ENCODE data around the gene TRIP12.
"Not testable (repeated sequence)": the region's sequence is repeated elsewhere in the genome, so short reads cannot be mapped to it uniquely, and the experiment has no call there.

Gene TRIP12

DNA sequence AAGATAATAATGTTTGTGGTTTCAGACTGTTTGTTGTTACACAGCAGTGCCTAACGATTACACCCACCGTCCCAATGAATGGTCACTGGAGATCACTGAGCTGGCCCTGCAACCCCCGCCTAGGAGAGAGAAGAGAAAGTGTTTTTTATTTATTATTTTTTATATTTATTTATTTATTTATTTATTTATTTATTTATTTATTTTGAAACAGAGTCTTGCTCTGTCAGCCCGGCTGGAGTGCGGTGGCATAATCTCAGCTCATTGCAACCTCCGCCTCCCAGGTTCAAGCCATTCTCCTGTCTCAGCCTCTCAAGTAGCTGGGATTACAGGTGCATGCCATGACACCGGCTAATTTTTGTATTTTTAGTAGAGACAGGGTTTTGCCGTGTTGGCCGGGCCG, 164.3 kb downstream of the TRIP12 start:
- not testable (repeated sequence) for DNase-seq

DNA sequence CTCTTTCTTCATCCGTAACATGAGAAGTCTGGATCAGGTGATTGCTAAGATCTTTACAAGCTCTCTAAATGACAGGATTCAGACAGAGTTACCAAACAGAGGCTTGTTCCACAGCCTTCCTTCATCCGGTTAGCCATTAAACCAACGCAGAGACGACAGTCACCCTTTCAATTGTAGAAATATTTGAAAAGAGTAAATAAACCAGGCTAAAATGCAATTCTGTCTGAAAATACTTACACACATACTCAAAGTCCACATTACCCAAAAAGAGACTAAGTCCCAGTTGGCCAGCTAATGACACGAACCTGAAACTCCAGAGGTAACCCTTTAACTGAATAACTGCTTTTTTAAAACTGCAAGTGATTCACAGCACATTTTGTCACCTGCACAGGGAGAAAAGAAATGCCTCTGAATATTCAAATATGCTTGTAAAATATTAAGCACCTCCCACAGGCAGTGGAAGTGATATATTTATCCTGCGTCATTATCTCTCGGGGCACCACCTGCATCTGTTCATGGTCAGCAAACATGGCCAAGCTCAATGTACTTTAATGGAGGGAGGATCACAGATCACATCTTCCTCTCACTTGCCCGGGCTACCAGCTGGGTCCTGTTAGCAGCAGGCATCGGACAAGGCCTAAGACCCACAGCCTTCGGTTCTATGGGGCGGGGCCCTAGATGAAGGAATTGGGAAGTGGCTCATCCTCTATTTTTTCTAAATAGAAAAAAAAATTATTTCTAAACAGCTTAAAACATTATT, 168.7 kb downstream of the TRIP12 start:
- no peak for DNase-seq

DNA sequence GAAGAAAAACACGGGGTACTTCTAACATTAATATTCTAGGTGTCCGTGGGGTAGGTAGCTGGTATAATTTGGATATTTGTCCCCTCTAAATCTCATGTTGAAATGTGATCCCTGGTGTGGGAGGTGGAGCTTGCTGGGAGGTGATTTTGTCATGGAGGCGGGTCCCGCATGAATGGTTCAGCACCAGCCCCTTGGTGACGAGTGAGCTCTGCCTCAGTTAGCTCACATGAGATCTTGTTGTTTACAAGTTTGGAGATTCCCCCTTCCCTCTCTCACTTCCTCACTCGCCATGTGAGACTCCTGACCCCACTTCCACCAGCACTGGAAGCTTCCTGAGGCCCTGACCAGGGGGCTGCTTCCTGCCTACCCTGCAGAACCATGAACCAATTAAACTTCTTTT, 172.0 kb downstream of the TRIP12 start:
- DNase-seq: no peak

GRCh38 chr2:229748950-229749349, 172.9 kb downstream of the TRIP12 start:
- no peak for DNase-seq

DNA sequence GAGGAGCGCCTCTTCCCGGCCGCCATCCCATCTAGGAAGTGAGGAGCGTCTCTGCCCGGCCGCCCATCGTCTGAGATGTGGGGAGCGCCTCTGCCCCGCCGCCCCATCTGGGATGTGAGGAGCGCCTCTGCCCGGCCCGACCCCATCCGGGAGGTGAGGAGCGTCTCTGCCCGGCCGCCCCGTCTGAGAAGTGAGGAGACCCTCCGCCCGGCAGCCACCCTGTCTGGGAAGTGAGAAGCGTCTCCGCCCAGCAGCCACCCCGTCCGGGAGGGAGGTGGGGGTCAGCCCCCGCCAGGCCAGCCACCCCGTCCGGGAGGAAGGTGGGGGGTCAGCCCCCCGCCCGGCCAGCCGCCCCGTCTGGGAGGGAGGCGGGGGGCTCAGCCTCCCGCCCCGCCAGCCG, 179.1 kb downstream of the TRIP12 start:
- DNase-seq: not testable (repeated sequence)

GRCh38 chr2:229740279-229740678, 181.5 kb downstream of the TRIP12 start:
- no peak for DNase-seq

DNA sequence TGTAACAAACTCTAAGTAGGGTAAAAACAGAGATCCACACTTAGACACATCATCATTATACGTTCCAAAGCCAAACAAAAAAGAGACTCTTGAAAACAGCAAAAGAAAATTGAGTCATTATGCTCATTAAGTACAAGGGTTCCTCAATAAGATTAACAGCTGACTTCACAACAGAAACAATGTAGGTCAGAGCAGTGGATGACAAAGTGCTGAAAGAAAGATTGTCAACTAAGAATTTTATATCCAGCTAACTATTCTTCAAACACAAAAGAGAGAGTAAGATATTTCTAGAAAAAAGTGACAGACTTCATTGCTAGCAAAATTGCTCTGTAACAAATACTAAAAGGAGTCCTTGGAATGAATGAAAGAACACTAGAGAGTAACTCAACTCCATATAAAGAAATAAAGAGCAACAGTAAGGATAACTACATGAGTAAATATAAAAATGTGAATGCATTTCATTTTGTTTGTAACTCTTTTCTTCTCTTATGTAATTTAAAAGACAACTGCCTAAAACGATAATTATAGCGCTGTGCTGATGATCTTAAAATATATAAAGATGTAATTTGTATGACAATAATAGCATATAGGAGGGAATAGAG, 183.7 kb downstream of the TRIP12 start:
- DNase-seq: no peak

GRCh38 chr2:229734410-229734809, 187.4 kb downstream of the TRIP12 start:
- DNase-seq: no peak

DNA sequence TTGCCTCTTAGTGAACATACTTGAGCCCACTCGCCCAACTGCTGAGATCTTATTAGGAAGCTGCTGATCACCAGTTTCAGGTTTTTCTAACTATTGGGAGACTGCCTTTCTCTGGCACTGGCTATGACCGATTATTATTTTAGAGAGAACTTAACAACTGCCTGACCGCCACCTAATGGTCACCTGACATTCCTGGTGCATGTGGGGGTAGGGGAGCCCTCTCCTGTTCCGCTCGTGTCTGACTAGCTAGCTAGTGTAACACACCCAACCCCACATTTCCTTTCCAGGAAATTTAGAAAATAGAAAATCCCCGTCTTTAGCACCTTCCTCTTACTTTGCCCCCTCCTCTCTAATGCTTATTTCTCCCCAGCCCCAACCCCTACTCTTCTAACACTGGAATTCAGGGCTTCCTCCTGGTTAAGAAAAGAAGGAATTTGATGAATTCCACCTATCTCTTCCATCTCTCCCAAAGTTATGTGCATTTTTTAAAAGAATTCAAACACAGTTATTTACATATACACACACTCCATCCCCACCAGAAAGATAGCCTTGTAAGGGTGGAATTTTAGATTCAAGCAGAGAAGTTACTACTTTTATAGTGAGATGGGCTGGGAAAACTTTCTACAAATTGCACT, 188.1 kb downstream of the TRIP12 start:
- DNase-seq: no peak

- DNase-seq: no peak
Observed at GRCh38 chr2:229732897-229733296, 188.9 kb downstream of the TRIP12 start.

- DNase-seq: no peak
Observed at GRCh38 chr2:229731916-229732315, 189.9 kb downstream of the TRIP12 start.

DNA sequence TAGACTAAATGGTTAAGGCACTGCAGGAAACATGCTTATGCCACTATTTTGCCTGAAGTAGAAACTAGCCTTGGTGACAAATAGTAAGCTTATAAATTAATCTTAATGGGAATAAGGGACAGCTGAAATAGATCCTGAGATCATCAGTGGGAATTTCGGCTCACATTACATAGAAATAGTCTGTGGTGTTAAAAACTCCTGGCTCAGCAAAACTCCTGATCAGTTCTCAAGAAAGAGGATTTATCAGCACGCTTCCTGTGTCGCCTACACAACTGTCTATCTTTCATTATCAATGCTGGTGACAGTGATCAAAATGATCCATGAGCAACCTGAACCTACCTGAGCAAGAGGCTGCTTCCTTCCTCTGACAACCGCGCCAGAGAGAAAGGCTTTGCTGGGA, 190.4 kb downstream of the TRIP12 start:
- DNase-seq: no peak

DNA sequence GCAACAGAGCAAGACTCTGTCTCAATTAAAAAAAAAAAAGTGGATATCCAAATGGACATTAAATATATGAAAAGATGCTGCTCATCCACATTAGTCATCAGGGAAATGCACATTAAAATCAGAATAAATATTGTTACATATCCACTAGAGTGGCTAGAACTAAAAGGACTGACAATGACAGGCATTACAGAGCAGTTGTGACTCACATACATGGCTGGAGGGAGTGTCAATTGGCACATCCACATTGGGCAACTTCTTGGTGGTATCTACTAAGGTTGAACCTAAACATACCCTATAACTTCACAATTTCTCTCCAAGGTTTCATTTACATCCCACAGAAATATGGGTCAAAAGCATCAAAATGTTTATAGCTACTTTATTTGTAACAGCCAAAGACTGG, 193.4 kb downstream of the TRIP12 start:
- no peak for DNase-seq

DNA sequence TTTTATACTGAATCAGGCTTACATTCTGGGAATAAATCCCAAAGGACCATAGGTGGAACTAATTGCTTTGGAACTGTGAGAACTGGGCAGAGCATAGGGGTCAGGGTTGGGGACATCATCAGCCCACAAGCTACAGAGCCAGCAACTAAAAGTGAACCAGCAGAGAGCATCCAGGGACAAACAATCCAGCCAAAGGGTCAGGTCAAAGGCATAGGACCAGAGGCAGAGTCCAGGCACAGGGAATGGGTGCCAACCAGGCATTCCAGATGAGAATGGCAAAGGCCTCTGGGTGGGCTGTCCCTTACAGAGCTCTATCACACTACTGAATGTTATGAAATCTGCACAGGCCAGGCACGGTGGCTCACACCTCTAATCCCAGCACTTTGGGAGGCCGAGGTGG, 195.2 kb downstream of the TRIP12 start:
- no peak for DNase-seq

GRCh38 chr2:229725716-229726574, 195.9 kb downstream of the TRIP12 start:
- no peak for DNase-seq

DNA sequence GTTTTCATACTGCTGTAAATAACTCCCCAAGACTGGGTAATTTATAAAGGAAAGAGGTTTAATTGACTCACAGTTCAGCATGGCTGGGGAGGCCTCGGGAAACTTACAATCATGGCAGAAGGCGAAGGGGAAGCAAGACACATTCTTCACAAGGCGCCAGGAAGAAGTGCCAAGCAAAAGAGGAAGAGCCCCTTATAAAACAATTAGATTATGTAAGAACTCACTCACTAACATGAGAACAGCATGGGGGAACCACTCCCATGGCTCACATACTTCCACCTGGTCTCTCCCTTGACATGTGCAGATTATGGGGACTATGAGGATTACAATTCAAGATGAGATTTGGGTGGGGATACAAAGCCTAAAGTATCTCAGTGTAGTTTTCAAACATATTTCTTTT, 198.6 kb downstream of the TRIP12 start:
- not testable (repeated sequence) for DNase-seq

DNA sequence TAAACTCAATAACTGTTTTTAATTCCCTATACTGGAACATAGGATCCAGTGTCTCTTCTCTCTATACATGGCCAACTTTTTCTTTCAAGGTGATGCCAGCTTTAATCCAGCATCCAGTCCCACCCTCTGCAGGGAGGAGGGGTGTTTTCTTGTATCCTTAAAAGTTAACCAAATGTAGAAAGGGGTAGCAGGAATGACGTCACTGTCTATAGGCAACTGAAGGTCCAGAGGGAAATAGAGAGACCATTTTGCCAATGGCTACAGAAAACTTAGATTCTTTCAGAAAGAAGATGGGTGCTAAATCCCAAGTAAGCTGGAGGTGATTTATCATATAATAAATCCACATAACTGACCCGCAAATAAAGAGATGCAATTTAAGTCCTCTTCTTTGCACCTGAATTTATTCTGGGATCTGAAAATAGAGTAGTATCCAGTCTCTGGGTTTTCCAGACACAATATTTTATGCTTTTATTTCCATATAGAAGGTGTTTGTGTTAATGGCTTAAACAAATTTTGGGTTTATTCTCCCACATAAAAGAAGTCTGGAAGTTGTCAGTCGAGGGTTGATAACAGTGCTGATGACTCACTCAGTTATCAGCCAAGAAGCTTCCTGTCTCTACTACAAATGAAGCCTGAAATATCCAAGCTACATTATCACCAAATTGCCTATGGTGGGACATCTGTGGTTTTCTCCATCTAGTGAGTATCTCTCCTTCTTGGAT, 201.7 kb downstream of the TRIP12 start:
- no peak for DNase-seq

DNA sequence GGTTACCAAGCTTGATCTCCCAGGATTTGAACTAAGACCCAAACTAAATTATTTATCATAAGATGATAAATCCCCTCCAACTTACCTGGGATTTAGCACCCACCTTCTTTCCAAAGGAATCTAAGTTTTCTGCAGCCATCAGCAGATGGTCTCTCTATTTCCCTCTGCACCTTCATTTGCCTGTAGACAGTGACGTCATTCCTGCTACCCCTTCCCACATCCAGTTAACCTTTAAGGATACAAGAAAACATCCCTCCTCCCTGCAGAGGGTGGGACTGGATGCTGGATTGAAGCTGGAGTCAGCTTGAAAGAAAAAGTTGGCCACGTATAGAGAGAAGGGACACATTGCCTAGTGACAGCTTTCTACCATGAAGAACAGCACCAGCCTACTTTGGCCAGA, 203.8 kb downstream of the TRIP12 start:
- DNase-seq: no peak

DNA sequence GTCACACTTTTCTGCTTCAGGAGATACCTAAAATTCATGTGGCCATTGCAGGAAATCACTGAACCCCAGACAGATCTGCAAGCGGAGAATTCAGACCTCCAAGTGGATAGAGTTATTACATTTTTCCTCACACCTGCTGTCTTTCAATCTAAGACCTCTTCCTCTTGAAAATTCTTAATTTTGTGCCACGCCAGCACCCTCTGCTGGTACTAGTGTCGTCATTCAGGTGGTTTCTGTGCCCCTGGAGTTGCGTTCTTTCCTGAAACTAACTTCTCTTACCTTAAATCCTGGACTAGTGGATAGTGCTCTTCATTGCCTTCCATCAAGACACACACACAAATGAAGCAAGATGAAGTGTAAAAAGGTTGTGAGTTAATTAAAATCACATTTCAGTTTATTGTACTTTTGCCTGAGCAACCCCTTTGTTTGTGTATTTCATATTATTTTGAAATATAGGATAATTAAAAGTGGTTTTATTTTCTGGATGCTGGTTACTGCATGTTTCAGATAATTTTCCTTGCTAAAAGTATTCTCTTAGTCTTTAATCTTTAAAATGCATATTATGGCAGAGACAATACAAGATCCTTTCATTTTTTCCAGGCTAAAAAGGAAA, 205.8 kb downstream of the TRIP12 start:
- no peak for DNase-seq

DNA sequence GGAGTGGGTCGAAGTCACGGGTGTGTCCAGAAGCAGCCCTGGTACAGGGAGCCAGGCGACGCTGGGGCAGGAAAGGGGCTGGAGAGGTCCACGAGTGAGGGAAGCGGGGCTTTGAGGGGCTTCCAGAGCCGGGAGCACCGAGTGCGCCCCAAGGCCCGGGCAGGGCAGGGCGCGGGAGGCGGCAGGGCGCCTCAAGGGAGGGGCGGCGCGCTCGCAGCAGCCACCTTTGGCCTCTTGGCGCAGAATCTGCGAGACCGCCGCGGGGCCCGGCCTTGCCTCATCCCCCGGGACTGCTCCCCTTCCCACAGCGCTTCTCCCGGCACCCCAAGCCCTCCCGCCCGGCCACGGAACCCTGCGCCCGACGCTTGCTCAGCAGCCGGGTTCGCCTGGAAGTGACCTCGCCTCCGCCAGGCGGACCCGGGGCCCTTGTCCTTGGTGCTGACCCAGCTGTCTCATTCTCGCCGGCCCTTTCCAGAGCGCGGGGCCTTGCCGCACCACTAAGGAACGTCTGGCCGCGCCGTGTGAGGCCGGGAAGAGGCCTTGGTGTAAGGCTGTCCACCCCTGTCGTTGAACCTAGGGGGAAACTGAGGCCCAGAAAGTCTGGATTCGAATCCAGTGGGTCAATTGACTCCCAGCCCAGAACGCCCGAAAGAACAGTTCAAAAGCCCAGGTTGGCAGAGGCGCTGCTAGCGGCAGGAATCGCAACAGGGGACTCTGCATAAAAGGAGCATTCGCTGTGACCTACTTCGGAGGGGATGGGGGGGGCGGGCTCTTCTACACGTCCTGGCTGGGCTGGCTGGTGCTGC, 206.9 kb downstream of the TRIP12 start:
- DNase-seq: no peak

- DNase-seq: peak; percentile 19
Observed at GRCh38 chr2:229714080-229714735, 207.6 kb downstream of the TRIP12 start, which contains the start of gene DNER. DNER (minus strand) TSS chr2:229714555; CDS start chr2:229714423, 132 bp downstream.

All from stimulated activated naive CD4-positive, alpha-beta T cell treated with Interleukin-2 at 50 U/mL for 16 hours (primary cell).